ENCODE results near the gene THAP3. TPM values are rescaled to one million over a fixed set of nuclear protein-coding genes. Genes with fewer than 3 reads are reported as not detected.

THAP3 gene
- total RNA-seq, 4 donors from 2014 or later: 21.1 to 51.7 (median 33.7) TPM

DNA sequence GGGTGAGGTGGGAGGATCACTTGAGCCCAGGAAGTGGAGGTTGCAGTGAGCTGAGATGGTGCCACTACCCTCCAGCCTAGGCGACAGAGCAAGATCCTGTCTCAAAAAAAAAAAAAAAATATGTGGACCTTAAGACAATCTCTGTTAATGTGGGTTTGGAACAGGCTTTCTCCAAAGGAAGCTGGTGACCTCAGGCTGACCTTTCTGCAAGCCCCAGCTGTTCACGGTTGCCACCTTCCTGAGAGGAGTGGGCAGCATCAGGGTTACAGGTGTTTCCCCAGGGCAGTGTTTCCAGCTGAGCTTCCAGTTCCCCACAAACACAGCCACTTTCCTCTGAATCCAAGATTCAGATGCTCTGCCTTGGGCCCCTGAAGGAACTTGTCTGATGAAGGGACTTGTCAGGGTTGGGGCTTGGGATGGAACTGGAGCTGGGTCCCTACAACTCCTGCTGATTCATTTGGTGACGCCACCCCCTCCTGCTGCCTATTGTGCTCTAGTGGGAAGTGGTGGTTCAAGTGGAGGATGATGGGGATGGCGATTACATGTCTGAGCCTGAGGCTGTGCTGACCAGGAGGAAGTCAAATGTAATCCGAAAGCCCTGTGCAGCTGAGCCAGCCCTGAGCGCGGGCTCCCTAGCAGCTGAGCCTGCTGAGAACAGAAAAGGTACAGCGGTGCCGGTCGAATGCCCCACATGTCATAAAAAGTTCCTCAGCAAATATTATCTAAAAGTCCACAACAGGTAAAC lies 42.9 kb upstream of the THAP3 start:
- TF ChIP-seq, protein P1, sequence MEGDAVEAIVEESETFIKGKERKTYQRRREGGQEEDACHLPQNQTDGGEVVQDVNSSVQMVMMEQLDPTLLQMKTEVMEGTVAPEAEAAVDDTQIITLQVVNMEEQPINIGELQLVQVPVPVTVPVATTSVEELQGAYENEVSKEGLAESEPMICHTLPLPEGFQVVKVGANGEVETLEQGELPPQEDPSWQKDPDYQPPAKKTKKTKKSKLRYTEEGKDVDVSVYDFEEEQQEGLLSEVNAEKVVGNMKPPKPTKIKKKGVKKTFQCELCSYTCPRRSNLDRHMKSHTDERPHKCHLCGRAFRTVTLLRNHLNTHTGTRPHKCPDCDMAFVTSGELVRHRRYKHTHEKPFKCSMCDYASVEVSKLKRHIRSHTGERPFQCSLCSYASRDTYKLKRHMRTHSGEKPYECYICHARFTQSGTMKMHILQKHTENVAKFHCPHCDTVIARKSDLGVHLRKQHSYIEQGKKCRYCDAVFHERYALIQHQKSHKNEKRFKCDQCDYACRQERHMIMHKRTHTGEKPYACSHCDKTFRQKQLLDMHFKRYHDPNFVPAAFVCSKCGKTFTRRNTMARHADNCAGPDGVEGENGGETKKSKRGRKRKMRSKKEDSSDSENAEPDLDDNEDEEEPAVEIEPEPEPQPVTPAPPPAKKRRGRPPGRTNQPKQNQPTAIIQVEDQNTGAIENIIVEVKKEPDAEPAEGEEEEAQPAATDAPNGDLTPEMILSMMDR (IDR thresholded peaks at IDR 0.05; ENCODE audit: low read depth): no peak

DNA sequence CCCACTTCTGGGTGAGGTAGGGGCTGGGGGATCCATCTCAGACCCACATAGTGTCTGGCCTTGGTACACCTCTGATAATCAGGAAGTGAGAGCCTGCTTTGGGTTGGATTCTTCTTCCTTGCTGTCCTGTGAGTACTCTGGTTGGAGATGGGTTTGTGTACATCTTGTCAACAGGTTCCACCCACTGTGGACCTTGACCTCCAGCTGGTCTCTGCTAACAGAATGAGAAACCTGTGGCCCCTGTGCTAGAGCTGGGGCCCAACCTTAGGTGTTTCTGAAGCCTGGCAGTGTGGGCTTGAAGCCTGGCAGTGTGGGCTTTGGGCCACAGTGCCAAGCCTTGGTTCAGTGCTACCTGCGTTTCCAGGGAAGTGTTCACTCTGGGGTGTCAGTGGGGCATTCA lies 42.3 kb upstream of the THAP3 start:
- TF ChIP-seq, protein P1 (IDR thresholded peaks at IDR 0.05; ENCODE audit: low read depth): no peak

GRCh38 chr1:6584126-6585080 lies 40.3 kb upstream of the THAP3 start:
- TF ChIP-seq, protein P1 (IDR thresholded peaks at IDR 0.05; ENCODE audit: low read depth): no peak

GRCh38 chr1:6585081-6585722 lies 39.5 kb upstream of the THAP3 start:
- TF ChIP-seq, protein P1 (IDR thresholded peaks at IDR 0.05; ENCODE audit: low read depth): no peak

- TF ChIP-seq, protein P1 (IDR thresholded peaks at IDR 0.05; ENCODE audit: low read depth): no peak
Observed at GRCh38 chr1:6585841-6586240, 38.8 kb upstream of the THAP3 start.

GRCh38 chr1:6586404-6586816 lies 38.3 kb upstream of the THAP3 start:
- TF ChIP-seq, protein P1 (IDR thresholded peaks at IDR 0.05; ENCODE audit: low read depth): no peak
